DND-41 (cell line): ENCODE measurements around the gene SOX9.

Experiments
- EZH2 ChIP-seq: IDR thresholded peaks from 3 replicates; pipeline ENCODE4 v1.6.1; 2012; ENCODE audit warnings: borderline replicate concordance, low read depth, mild to moderate bottlenecking, moderate library complexity, low read length, inconsistent platforms; ENCODE audit not compliant: severe bottlenecking
- TF ChIP-seq, protein P1 (sequence below): IDR thresholded peaks from 2 replicates; pipeline ENCODE4 v1.5.1; 2012; ENCODE audit warnings: borderline replicate concordance, low read length, moderate library complexity, mild to moderate bottlenecking; ENCODE audit not compliant: poor library complexity, severe bottlenecking; ENCODE audit errors: extremely low read depth

DNA sequence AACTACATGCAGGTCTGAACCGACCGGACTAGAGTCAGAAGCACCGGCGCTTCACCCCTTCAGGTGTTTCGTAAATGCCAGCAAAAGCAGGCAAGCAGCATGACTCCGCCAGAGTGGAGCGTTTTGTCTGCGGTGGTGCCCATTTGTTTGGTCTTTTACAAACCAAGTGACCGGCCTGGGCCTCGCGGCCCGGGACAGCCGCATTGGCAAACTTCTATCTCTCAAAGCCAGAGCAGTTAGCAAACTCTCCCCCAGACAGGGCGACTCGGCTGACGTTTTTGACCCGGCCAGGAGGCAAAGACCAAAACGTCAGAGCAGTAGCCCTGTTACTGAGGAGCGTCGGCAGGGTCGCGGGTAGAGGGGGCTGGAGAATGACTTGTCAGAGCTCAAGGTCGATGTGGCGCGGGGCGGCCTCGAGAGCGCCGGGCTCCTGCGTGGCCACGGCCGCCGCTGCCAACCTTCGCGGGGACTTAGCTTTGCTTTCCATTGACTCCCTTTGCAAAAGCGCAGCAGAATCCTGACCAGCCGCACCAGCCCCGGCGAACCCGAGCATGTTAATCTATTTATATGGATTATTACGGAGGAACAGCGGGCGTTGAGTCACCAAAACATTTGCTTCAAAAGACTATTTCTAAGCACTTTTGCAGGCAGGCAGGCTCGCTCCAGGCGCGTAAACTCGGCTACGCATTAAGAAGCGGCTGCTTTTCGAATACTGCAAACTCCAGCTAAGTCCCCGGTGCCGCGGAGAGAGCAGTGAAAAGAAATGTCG lies 763 bp upstream of the SOX9 start:
- TF ChIP-seq, protein P1, sequence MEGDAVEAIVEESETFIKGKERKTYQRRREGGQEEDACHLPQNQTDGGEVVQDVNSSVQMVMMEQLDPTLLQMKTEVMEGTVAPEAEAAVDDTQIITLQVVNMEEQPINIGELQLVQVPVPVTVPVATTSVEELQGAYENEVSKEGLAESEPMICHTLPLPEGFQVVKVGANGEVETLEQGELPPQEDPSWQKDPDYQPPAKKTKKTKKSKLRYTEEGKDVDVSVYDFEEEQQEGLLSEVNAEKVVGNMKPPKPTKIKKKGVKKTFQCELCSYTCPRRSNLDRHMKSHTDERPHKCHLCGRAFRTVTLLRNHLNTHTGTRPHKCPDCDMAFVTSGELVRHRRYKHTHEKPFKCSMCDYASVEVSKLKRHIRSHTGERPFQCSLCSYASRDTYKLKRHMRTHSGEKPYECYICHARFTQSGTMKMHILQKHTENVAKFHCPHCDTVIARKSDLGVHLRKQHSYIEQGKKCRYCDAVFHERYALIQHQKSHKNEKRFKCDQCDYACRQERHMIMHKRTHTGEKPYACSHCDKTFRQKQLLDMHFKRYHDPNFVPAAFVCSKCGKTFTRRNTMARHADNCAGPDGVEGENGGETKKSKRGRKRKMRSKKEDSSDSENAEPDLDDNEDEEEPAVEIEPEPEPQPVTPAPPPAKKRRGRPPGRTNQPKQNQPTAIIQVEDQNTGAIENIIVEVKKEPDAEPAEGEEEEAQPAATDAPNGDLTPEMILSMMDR: no peak
- TF ChIP-seq EZH2: no peak
